Heart left ventricle (tissue), 16 donors: ENCODE data around the gene DUSP22. TPM values are rescaled to one million over a fixed set of nuclear protein-coding genes. Genes with fewer than 3 reads are reported as not detected.

Experiments
- ATAC-seq, 4 donors: fragments of 200-7000 bp; cut with Tn5 transposase; one replicate each; pipeline ENCODE4 v1.9.1; 2020 to 2022; ENCODE audit warnings: moderate library complexity in 4 of 4, mild to moderate bottlenecking in 3 of 4, moderate number of reproducible peaks in 1 of 4
- DNase-seq, 5 donors: peaks; one replicate each; pipeline ENCODE4 v3.0.0-alpha.2; 2020
- H3K27ac ChIP-seq, 12 donors: fragments of 200-600 bp; sonication (generic) in 4 of 12; one replicate each; pipeline versions ENCODE4 v1.5.0 to v1.8.0; 2016 to 2022; ENCODE audit warnings: mild to moderate bottlenecking in 2 of 12
- H3K27me3 ChIP-seq, 9 donors: fragments of 200-600 bp; sonication (generic) in 2 of 9; one replicate each; pipeline versions ENCODE4 v1.5.1 to v1.8.0; 2016 to 2022; ENCODE audit warnings: mild to moderate bottlenecking in 3 of 9
- H3K36me3 ChIP-seq, 9 donors: fragments of 200-600 bp; sonication (generic) in 2 of 9; one replicate each; pipeline versions ENCODE4 v1.5.0 to v1.8.0; 2018 to 2022; ENCODE audit warnings: mild to moderate bottlenecking in 2 of 9
- H3K4me1 ChIP-seq, 12 donors: fragments of 200-600 bp; sonication (generic) in 4 of 12; one replicate each; pipeline versions ENCODE4 v1.5.0 to v1.8.0; 2016 to 2022; ENCODE audit warnings: mild to moderate bottlenecking in 3 of 12
- H3K4me3 ChIP-seq, 12 donors: fragments of 200-600 bp; sonication (generic) in 4 of 12; one replicate each; pipeline versions ENCODE4 v1.5.0 to v1.8.0; 2017 to 2022; ENCODE audit warnings: mild to moderate bottlenecking in 9 of 12, moderate library complexity in 4 of 12
- H3K9me3 ChIP-seq, 12 donors: fragments of 200-600 bp; sonication (generic) in 4 of 12; one replicate each; pipeline versions ENCODE4 v1.5.0 to v1.8.0; 2016 to 2022; ENCODE audit warnings: mild to moderate bottlenecking in 1 of 12
- POLR2A ChIP-seq, 2 donors: fragments of 450-650 bp; IDR thresholded peaks; one replicate each; pipeline ENCODE4 v1.6.1; 2017; ENCODE audit warnings: antibody characterized with exemption in 2 of 2, mild to moderate bottlenecking in 2 of 2, moderate library complexity in 2 of 2
- WGBS, 4 donors: extraction: QIAGEN DNeasy Blood & Tissue Kit in 2 of 4; methylation state at CpG; one replicate each; pipeline versions ENCODE4 v1.1.5 to v1.1.7; 2013 to 2018; 5-methylcytosine and 5-hydroxymethylcytosine counted together
- intact Hi-C, 10 donors: fragments of 100-400 bp; cut with DNase I; formaldehyde crosslinking; loops; one replicate each; pipeline versions ENCODE4 v1.11.1 to v1.14.2; 2022
- polyA plus RNA-seq, 2 donors: library from polyadenylated mRNA; stranded (reverse); fragments of 200-250 nt; gene quantifications; one replicate each; pipeline ENCODE4 v1.2.3, GENCODE V29; 2013
- total RNA-seq, 9 donors: library from RNA; depleted of rRNA in 2 of 9; stranded (reverse); fragments of >200 nt in 2 of 9; fragmentation: NEBNext Ultra II Directional in 3 of 9; extraction: Animal tissue kit (Norgen Biotek cat#: 25700) in 3 of 9; gene quantifications; one replicate each; pipeline versions ENCODE4 v1.1.0 to v1.2.4, GENCODE V29; 2016 to 2023
- TF ChIP-seq, protein P1 (sequence below), 12 donors: fragments of 200-600 bp; sonication (generic) in 4 of 12; IDR thresholded peaks; one replicate each; pipeline versions ENCODE4 v1.5.0 to v1.8.0; 2018 to 2022; ENCODE audit warnings: antibody characterized with exemption in 12 of 12, mild to moderate bottlenecking in 5 of 12
- donor health status: ischemic (EF 13 %, LVEDD 7.1; RV severe dilation, severe dysfunction).
- donor health status: healthy with polysubstance abuse.
- donor health status: DM: no; HTN: yes; CAD: no.
- donor health status: DM: no; HTN: no; CAD: no.
- donor health status: ischemic (EF 25% LVEDD 6.9; RV normal size, moderate dysfunction).
- donor health status: ischemic (EF 25% LVEDD 5.7; RV mildly dilated, moderate dysfunction).
- donor health status: healthy.
- donor health status: DM: yes; HTN: yes; CAD: no.
- donor health status: ischemic (EF 35%, LVEDD 5.7; RV mildly dilated, moderate dysfunction).
- donor health status: nonischemic (EF 11% LVEDD 7.7; RV severe dilation, severe dysfunction).
- donor health status: DM: yes; HTN: yes; CAD: no.
- donor health status: PGD.
- donor health status: ischemic (EF 29% LVEDD 5.4; RV normal size, mild dysfunction).
- donor health status: nonischemic (EF 23%, LVEDD 6.1; RV moderate dilation, normal function).

DUSP22 gene
- total and polyA plus RNA-seq, 11 donors, result 33.4 to 79.9 (median 48.2) TPM

GRCh38 chr6:345747-346385, 53.6 kb downstream of the DUSP22 start:
- Histone ChIP-seq H3K4me3 (no peak overlapping the region), H3K36me3 (peaks cover 0 to 49% (median 33%) of the 10 kb centered on the region in 9 donors), H3K4me1 (peaks cover 0 to 28% (median 16%) of the 10 kb centered on the region in 12 donors), H3K27ac (no peak overlapping the region), H3K9me3 (no peaks in the 10 kb centered on the region), H3K27me3 (no peaks in the 10 kb centered on the region)
- TF ChIP-seq POLR2A (IDR thresholded peaks at IDR 0.05), result no peak
- TF ChIP-seq, protein P1, sequence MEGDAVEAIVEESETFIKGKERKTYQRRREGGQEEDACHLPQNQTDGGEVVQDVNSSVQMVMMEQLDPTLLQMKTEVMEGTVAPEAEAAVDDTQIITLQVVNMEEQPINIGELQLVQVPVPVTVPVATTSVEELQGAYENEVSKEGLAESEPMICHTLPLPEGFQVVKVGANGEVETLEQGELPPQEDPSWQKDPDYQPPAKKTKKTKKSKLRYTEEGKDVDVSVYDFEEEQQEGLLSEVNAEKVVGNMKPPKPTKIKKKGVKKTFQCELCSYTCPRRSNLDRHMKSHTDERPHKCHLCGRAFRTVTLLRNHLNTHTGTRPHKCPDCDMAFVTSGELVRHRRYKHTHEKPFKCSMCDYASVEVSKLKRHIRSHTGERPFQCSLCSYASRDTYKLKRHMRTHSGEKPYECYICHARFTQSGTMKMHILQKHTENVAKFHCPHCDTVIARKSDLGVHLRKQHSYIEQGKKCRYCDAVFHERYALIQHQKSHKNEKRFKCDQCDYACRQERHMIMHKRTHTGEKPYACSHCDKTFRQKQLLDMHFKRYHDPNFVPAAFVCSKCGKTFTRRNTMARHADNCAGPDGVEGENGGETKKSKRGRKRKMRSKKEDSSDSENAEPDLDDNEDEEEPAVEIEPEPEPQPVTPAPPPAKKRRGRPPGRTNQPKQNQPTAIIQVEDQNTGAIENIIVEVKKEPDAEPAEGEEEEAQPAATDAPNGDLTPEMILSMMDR (IDR thresholded peaks at IDR 0.05), result no peak
- 87 to 90% (median 89%) methylated on average over 17 of the region's 17 CpGs for WGBS, 4 donors
- intact Hi-C loops, result no loop called here
- ATAC-seq (no peak), DNase-seq (peak in 1 of 5 donors; percentile 13)

GRCh38 chr6:346386-347030, 54.2 kb downstream of the DUSP22 start:
- DNase-seq (peak in 1 of 5 donors; percentile 34), ATAC-seq (no peak)
- Histone ChIP-seq H3K27me3 (no peaks in the 10 kb centered on the region), H3K4me3 (no peak overlapping the region), H3K27ac (no peak overlapping the region), H3K4me1 (peaks cover 0 to 27% (median 13%) of the 10 kb centered on the region in 12 donors), H3K36me3 (peaks cover 0 to 55% (median 39%) of the 10 kb centered on the region in 9 donors), H3K9me3 (no peaks in the 10 kb centered on the region)
- WGBS, 4 donors, result 67 to 77% (median 73%) methylated on average over 10 of the region's 10 CpGs
- intact Hi-C loops, result no loop called here
- TF ChIP-seq POLR2A (IDR thresholded peaks at IDR 0.05), result no peak
- TF ChIP-seq, protein P1 (IDR thresholded peaks at IDR 0.05), result no peak

DNA sequence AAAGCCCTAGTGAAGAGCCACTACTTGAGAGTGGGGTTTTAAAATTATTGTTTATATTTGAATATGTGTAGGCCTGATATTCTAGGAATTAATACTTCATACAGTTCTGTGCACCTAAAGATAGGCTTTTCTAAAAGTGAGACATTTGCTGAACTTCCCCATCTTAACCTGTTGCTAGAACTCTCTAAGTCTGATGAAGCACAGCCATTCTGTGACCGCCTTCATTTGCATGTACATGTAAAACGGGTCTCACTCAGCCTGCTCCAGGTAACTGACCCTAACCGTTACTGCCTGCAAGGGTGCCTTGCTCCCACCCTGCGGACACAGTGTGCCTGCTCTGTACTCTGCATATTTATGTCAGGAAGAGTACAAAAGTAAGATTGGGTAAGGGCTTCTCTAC, 54.9 kb downstream of the DUSP22 start:
- Histone ChIP-seq H3K36me3 (peaks cover 0 to 63% (median 41%) of the 10 kb centered on the region in 9 donors), H3K27ac (no peak overlapping the region), H3K4me1 (peaks cover 0 to 25% (median 11%) of the 10 kb centered on the region in 12 donors), H3K27me3 (no peaks in the 10 kb centered on the region), H3K4me3 (no peak overlapping the region), H3K9me3 (no peaks in the 10 kb centered on the region)
- no peak for ATAC-seq
- WGBS, 4 donors, result 86 to 92% (median 88%) methylated on average over 4 of the region's 4 CpGs
- intact Hi-C loops, result no loop called here
- TF ChIP-seq POLR2A (IDR thresholded peaks at IDR 0.05), result no peak
- TF ChIP-seq, protein P1 (IDR thresholded peaks at IDR 0.05), result no peak
- peak in 1 of 5 donors; percentile 25 for DNase-seq
